Neural crest cell (in vitro differentiated cells): ENCODE results near the gene PPARA. TPM values are rescaled to one million over a fixed set of nuclear protein-coding genes. Genes with fewer than 3 reads are reported as not detected.

Source experiments
- DNase-seq: peaks from one replicate; pipeline ENCODE4 v3.0.0; 2021; ENCODE audit warnings: low read depth, mixed read lengths, low spot score
- H3K27ac Mint-ChIP-seq: one replicate; pipeline ENCODE4 v1.8.0; 2021; ENCODE audit warnings: mild to moderate bottlenecking, mixed read lengths; ENCODE audit not compliant: unreplicated experiment
- H3K27me3 Mint-ChIP-seq: 2 replicates; pipeline ENCODE4 v1.8.0; 2021; ENCODE audit warnings: low read depth, mild to moderate bottlenecking, mixed read lengths
- H3K36me3 Mint-ChIP-seq: 2 replicates; pipeline ENCODE4 v1.8.0; 2021; ENCODE audit warnings: low read depth, mild to moderate bottlenecking, mixed read lengths
- H3K4me1 Mint-ChIP-seq: 2 replicates; pipeline ENCODE4 v1.8.0; 2021; ENCODE audit warnings: mixed read lengths
- H3K4me3 Mint-ChIP-seq: one replicate; pipeline ENCODE4 v1.8.0; 2021; ENCODE audit warnings: mild to moderate bottlenecking, mixed read lengths
- H3K9me3 Mint-ChIP-seq: 2 replicates; pipeline ENCODE4 v1.8.0; 2021; ENCODE audit warnings: mixed read lengths
- CTCF ChIP-seq: fragments of 200-600 bp; sonication (generic); conservative IDR thresholded peaks from 2 replicates; pipeline ENCODE4 v1.5.0; 2021; ENCODE audit warnings: antibody characterized with exemption, mild to moderate bottlenecking
- total RNA-seq: library from RNA; stranded (reverse); gene quantifications from 2 replicates; pipeline ENCODE4 v1.2.1, GENCODE V29; 2021

The PPARA gene
- total RNA-seq, 1 donor from 2014 or later, result 15.6 TPM

GRCh38 chr22:46107753-46108563 lies 42.4 kb upstream of the PPARA start:
- no peak for TF ChIP-seq CTCF
- no peak for DNase-seq
- peaks cover 3% of the 10 kb centered on the region for H3K4me1 Mint-ChIP-seq
- H3K27me3 Mint-ChIP-seq, result no peaks in the 10 kb centered on the region
- no peaks in the 10 kb centered on the region for H3K36me3 Mint-ChIP-seq
- no peak overlapping the region for H3K27ac Mint-ChIP-seq
- H3K4me3 Mint-ChIP-seq, result no peak overlapping the region
- H3K9me3 Mint-ChIP-seq, result no peaks in the 10 kb centered on the region

- H3K9me3 Mint-ChIP-seq, result no peaks in the 10 kb centered on the region
- TF ChIP-seq CTCF, result no peak
- peaks cover 3% of the 10 kb centered on the region for H3K4me1 Mint-ChIP-seq
- DNase-seq, result no peak
- no peak overlapping the region for H3K4me3 Mint-ChIP-seq
- H3K27ac Mint-ChIP-seq, result no peak overlapping the region
- H3K27me3 Mint-ChIP-seq, result no peaks in the 10 kb centered on the region
- no peaks in the 10 kb centered on the region for H3K36me3 Mint-ChIP-seq
Measured at GRCh38 chr22:46108564-46109473, 41.5 kb upstream of the PPARA start.

GRCh38 chr22:46109474-46110003 lies 40.8 kb upstream of the PPARA start:
- Mint-ChIP-seq H3K4me1 (peaks cover 3% of the 10 kb centered on the region), H3K27ac (no peak overlapping the region)

DNA sequence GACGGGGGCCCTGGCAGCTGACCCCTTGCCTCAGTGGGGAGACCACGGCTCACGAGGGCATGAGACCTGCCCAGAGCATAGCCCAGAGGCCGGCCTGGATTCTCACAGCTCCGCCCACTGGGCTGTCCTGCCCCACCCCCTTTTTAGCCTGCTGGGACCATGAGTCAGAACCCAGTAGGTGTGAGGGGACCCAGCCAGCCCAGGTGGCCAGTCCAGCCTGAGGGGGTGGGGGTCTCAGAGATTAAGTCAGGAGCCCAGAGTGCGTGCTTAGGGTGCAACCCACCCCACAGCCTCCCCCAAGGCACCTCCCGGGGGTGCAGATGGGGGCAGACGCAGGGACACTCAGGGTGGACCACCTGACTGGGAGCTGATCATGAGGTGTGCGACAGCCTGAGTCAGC lies 40.1 kb upstream of the PPARA start:
- Mint-ChIP-seq H3K27ac (no peak overlapping the region), H3K27me3 (no peaks in the 10 kb centered on the region), H3K4me1 (peaks cover 3% of the 10 kb centered on the region), H3K4me3 (no peak overlapping the region), H3K36me3 (no peaks in the 10 kb centered on the region), H3K9me3 (no peaks in the 10 kb centered on the region)
- no peak for TF ChIP-seq CTCF
- DNase-seq, result no peak

More at GRCh38 chr22:46109474-46110003, 40.8 kb upstream of the PPARA start:
- TF ChIP-seq CTCF, result no peak
- no peaks in the 10 kb centered on the region for H3K27me3 Mint-ChIP-seq
- no peaks in the 10 kb centered on the region for H3K36me3 Mint-ChIP-seq
- H3K9me3 Mint-ChIP-seq, result no peaks in the 10 kb centered on the region
- no peak overlapping the region for H3K4me3 Mint-ChIP-seq
- DNase-seq, result no peak

- no peak overlapping the region for H3K4me3 Mint-ChIP-seq
- H3K27ac Mint-ChIP-seq, result no peak overlapping the region
- no peaks in the 10 kb centered on the region for H3K36me3 Mint-ChIP-seq
- DNase-seq, result no peak
- no peaks in the 10 kb centered on the region for H3K9me3 Mint-ChIP-seq
- H3K4me1 Mint-ChIP-seq, result peaks cover 3% of the 10 kb centered on the region
- no peak for TF ChIP-seq CTCF
- H3K27me3 Mint-ChIP-seq, result no peaks in the 10 kb centered on the region
Measured at GRCh38 chr22:46111645-46112306, 38.5 kb upstream of the PPARA start.
